H1 (cell line): ENCODE measurements around the gene TACSTD2. TPM values are rescaled to one million over a fixed set of nuclear protein-coding genes. Genes with fewer than 3 reads are reported as not detected.

Experiments used
- PHF8 ChIP-seq: fragments of 200-600 bp; sonication (generic); conservative IDR thresholded peaks from 2 replicates; pipeline ENCODE4 v1.7.1; 2012; ENCODE audit warnings: low read depth, mild to moderate bottlenecking, inconsistent platforms, low read length, moderate library complexity
- TAF1 ChIP-seq: IDR thresholded peaks from 2 replicates; pipeline ENCODE4 v1.6.1; 2011; ENCODE audit warnings: mild to moderate bottlenecking, low read depth, low read length
- polyA plus RNA-seq, 7 experiments: library from polyadenylated mRNA; depleted of rRNA in 3 of 7; stranded (reverse) in 5 of 7; unstranded in 2 of 7; fragments of >200 nt in 5 of 7; fragments of 200-250 nt in 2 of 7; gene quantifications; 1 replicate in 5 of 7; 2 replicates in 1 of 7; 4 replicates in 1 of 7; pipeline versions ENCODE4 v1.2.1 to v1.2.3, GENCODE V29; 2011 to 2013; ENCODE audit warnings: missing spikeins in 2 of 7, mixed read lengths in 2 of 7
- total RNA-seq: library from RNA; stranded (reverse); fragmentation: NEBNext Ultra II Directional; extraction: Animal tissue kit (Norgen Biotek cat#: 25700); gene quantifications from 2 replicates; pipeline ENCODE4 v1.2.1, GENCODE V29; 2021

TACSTD2 gene
- total and polyA plus RNA-seq, 2 of the 8 experiments (the other 6 are each of a cell fraction or from before 2014, with no cell fraction given) = 0.76 to 0.85 TPM

DNA sequence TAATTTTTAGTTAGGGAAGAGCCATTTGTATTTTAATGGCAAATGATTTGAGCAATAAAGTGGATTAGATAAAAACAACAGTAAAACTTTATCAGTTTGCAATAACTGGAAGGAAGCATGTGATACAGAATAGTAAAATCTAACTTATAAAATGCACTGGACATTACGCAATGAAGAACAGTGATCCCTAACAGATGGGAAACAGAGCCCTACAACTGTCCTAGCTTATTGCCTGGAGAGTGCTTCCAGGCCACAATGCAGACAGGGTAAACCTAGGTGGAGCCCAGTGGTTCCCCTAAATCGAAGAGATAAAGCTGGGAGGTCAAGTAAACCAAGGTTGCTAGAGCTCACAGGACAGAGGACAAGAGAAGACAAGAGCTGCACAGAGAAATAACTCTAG, 37.5 kb downstream of the TACSTD2 start (continued):
- TF ChIP-seq PHF8 (no peak), TAF1 (no peak)
